Frontal cortex (tissue), 4 donors: Measurements from ENCODE around the gene PDK2. TPM values are rescaled to one million over a fixed set of nuclear protein-coding genes. Genes with fewer than 3 reads are reported as not detected.
A peak's percentile ranks its signal among the peaks of the same experiment; 100 is the strongest.

ENCODE experiments used
- DNase-seq, 2 donors: peaks; one replicate each; pipeline ENCODE4 v3.0.0; 2012; ENCODE audit warnings: low spot score in 2 of 2
- FAIRE-seq: peaks from 2 replicates; lab custom pipeline; 2012; peaks lifted over from hg19 to GRCh38; lab: Jason Lieb, UNC
- total RNA-seq: library from RNA; depleted of rRNA; stranded (reverse); fragments of >200 nt; gene quantifications from one replicate; pipeline ENCODE4 v1.2.3, GENCODE V29; 2014
- donor health status: control.
- donor health status: control.
- donor health status: control.

Gene PDK2
- total RNA-seq, 1 donor from 2014 or later, result 11.8 TPM

DNA sequence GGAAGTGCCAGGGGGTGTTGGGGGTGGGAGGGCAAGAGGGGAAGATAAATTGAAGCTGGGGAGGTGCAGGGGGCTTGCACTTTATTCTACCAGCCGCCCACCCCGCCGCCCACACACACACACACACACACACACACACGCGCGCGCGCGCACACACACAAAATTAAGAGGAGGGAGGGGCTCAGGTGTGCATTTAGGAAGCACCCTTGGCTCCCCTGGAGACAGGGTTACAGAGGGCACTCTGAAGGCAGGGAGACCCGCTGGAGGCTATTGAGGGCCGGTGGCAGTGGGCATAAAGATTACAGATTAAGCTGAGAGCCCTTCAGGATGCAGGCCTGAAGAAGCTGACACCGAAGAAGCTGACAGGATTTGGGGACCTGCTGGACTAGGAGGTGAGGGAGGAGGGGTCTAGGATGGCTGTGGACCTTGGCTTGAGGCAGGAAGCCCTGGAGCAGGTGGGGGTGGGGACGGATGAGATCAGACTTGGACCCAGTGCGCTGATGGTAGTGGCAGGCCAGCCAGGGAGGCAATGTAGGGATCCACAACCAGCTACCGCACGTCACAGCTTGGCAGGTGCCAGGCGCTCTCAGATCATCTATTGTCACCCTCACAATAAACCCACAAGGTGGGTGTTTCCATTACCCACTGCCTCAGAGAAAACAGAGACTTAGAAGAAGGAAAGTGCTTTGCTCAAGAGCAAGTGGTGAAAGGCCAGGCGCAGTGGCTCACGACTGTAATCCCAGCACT is 35.6 kb downstream of the PDK2 start:
- DNase-seq (no peak), FAIRE-seq (no peak)

DNA sequence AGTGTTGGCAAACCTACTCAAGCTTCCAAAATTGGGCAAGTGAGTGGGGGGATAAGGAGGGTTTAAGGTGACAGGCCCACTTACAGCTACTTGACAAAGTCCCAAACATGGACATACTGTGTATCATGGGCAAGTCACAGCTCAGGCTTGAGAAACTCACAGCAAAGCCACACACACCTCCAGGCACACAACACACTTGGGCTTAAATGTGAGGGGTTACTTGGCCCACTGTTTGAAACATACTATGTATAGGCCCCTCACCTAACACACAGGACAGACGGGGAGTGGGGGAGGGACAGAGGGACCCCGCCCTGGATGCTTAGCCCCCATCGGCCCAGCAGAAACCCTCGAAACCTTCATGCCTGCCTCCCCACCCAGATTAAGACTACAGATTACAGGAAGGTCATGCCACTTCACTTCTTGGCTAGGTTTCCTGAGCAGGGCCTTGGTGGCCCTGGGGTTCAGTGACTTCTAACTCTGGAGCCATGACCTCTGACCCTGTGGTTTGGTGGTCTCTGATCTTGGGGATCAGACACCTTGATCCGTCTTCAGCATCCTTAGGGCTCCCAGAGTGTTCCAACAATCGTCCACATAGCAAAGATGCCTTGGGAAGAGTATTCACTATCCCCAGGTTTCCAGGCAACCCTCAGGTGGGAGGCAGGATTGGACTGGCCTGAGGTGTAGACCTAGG is 37.1 kb downstream of the PDK2 start:
- FAIRE-seq (no peak), DNase-seq (no peak)

DNA sequence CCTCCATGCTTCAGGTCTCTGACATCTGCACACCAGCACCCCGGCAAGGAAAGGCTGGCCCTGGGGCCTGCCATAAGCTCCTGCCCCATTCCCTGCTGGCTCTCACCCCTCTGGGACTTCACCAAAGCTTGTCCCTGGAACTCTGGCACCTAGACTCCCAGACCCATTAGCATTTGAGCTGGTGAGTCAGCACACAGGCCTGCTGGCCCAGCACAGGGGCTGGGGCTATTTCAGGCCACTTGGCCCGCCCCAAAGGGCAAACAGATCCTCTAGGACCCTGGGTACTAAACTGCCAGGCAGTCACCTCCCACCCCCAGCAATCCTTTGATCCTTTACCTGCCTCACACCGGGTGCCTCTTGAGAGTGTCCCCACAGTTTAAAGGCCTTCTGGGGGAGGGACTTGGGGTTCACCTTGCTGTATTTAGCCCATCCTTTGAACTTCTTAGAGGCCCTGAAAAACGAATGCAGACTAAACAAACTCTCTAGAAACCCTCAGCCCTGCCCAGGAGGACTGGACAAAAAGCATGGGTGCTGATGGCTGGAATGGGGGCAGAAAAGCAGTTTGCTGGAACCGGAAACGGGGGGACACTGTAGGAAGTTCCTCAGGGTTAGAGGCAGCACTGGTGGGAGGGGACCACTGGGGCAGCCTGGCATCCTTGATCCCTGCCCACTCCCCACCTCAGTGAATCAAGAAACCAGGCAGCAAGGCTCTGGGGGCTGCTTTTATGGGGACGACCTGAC is 38.0 kb downstream of the PDK2 start:
- DNase-seq (peak in 1 of 2 donors; percentile 74), FAIRE-seq (no peak)

DNA sequence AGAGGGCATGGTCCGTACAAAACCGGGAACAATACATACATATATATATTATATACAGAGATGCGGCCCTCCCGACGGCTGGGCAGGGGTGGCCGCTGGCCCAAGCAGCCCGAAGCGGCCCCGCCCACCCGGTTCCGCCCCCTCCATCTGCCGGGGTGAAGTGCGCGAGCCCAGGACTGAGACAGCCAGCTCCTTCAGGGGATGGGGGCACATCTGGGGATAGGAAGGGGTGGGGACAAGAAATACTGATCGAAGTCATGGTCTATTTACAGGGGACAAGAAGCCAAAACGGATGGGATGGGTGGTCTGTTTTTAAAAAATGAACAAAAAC is 38.6 kb downstream of the PDK2 start:
- FAIRE-seq (no peak), DNase-seq (no peak)

- DNase-seq (no peak), FAIRE-seq (no peak)
Measured at GRCh38 chr17:50134206-50135110, 39.3 kb downstream of the PDK2 start.

GRCh38 chr17:50135316-50136095 is 40.4 kb downstream of the PDK2 start:
- no peak for FAIRE-seq
- DNase-seq, result no peak

DNA sequence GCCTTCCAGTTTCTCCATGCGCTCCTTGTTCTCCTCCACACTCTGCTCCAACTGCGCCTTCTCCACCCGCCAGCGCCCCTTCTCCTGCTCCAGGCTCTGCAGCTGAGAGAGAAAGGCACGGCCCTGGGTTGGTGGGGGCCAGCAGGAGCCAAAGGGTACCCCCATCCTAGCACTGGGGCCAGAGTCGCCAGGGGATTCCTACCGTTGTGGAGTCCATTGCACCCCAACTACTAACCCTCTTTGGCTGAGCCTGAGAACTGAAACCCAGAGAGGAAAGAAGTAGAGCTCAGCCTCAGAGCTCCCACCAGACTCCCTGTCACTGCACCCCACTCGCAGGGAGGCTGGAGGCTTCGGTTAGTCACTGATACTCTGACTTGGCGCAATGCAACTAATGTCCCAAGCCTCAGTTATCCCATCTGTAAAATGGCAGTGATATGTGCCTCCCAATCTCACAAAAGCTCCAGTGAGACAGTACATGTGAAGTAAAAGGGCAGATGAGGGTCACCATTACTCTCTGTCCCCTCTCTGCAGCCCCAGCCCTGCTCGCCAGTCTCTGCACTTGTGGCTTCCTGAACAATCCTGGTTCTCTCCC is 41.0 kb downstream of the PDK2 start:
- DNase-seq (no peak), FAIRE-seq (no peak)

DNA sequence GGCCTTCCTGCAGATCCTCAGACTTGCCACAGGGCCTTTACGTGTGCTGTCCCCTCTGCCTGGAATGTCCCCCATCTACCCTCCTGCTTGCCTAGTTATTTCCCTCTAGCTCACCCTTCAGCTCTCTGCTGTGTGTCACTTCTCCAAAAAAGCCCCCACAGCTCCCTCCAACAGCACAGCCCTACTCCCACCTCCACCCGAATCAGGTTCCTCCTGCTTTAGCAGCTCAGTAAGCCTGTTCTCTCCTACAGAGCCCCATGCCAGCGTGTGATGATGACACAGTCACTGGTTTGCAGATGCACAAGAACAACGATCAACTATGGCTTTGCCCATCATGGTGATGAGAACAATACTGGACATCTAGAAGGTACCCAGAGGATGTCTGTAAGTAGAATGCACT is 41.9 kb downstream of the PDK2 start:
- FAIRE-seq (no peak), DNase-seq (no peak)

GRCh38 chr17:50139185-50139783 is 44.1 kb downstream of the PDK2 start:
- DNase-seq, result no peak
- FAIRE-seq, result no peak

- peak; percentile 75 to 88 for DNase-seq
- FAIRE-seq, result no peak
Measured at GRCh38 chr17:50139950-50140885, 45.1 kb downstream of the PDK2 start.

DNA sequence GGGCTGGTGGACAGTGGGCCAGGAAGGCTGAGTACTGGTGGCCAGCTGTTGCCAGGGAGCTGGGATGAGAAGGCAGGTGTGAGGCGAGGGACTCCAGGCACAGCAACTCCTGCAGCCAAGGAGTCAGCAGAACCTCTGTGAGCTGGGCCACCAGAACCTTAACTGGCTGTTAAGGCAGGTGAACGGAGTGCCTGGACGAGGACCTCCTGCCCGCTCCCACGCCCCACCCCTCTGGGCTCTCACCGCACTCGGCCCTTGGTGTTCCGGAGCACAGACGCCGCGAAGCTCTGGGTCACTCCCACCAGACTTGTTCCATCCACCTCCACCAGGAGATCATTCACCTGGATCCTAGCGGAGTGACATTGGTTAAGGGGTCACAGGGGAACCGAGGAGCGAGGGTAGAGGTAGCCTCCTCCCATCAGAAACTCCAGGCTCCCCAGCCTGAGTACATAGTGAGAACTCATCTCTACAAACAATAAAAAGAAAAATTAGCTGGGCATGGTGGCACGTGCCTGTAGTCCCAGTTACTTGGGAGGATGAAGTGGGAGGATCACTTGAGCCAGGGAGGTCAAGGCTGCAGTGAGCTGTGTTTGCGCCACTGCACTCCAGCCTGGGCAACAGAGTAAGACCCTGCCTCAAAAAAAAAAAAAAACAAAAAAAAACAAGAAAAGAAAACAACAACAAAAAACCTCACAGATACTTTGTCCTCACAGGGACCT is 46.0 kb downstream of the PDK2 start:
- DNase-seq (no peak), FAIRE-seq (no peak)

DNA sequence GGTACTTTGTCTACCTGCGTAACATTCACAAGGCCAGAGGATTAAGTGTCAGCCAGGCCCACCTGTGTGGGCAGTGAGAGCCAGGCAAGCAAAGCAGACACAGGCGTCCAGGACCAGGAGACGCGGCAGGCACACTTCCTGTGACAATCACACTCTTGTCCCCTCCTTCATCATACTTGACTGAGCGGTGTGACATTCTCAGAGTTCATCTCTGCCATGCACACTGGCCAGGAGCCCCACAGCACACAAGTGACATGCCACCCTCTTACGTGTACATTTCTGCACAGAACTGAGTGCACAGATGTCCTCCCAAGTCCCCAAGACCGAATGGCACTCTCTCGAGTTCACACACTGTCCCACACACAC is 46.6 kb downstream of the PDK2 start:
- no peak for DNase-seq
- no peak for FAIRE-seq

GRCh38 chr17:50143461-50144176 is 48.5 kb downstream of the PDK2 start:
- DNase-seq, result no peak
- FAIRE-seq, result no peak

DNA sequence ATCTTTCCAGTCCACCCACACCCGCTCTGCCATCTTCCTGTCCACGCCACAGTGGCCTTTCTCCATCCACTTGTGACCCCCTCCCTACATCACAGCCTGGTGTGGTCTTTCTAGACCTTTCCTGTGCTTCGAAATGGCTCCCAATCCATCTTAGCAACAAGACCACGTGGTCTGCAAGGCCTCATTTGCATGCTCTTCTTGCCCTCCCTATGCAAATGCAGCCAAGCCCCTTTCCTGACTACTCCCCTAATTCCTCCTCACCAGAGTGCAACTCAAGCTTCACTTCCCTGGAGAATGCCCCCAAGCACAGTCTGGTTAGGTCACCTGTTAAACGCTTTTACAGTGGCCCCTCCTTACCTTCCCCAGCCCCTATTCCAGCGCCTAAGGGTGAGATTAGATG is 49.2 kb downstream of the PDK2 start:
- no peak for DNase-seq
- no peak for FAIRE-seq

GRCh38 chr17:50144845-50145531 is 49.8 kb downstream of the PDK2 start:
- no peak for FAIRE-seq
- DNase-seq, result no peak
